Measurements from ENCODE around the gene FBXW8.

FBXW8 gene

GRCh38 chr12:116955382-116956021 lies 44.8 kb downstream of the FBXW8 start:
- DNase-seq (ENCODE audit: low read depth in 2 of 2) = no peak

- no peak for DNase-seq (ENCODE audit: low read depth in 2 of 2)
Measured at GRCh38 chr12:116958402-116959197, 47.9 kb downstream of the FBXW8 start.

- no peak for DNase-seq (ENCODE audit: low read depth in 2 of 2)
Measured at GRCh38 chr12:116959198-116959460, 48.4 kb downstream of the FBXW8 start.

- DNase-seq (ENCODE audit: low read depth in 2 of 2) = peak; percentile 40 to 54
Measured at GRCh38 chr12:116959845-116960514, 49.2 kb downstream of the FBXW8 start.

- no peak for DNase-seq (ENCODE audit: low read depth in 2 of 2)
Measured at GRCh38 chr12:116962197-116962596, 51.4 kb downstream of the FBXW8 start.

- no peak for DNase-seq (ENCODE audit: low read depth in 2 of 2)
Measured at GRCh38 chr12:116962783-116963356, 52.1 kb downstream of the FBXW8 start.

GRCh38 chr12:116964054-116965050 lies 53.6 kb downstream of the FBXW8 start:
- no peak for DNase-seq (ENCODE audit: low read depth in 2 of 2)

- DNase-seq (ENCODE audit: low read depth in 2 of 2) = no peak
Measured at GRCh38 chr12:116968986-116969385, 58.2 kb downstream of the FBXW8 start.

GRCh38 chr12:116969615-116970585 lies 59.1 kb downstream of the FBXW8 start:
- no peak for DNase-seq (ENCODE audit: low read depth in 2 of 2)

- DNase-seq (ENCODE audit: low read depth in 2 of 2) = no peak
Measured at GRCh38 chr12:116971222-116971621, 60.5 kb downstream of the FBXW8 start.

- no peak for DNase-seq (ENCODE audit: low read depth in 2 of 2)
Measured at GRCh38 chr12:116975779-116976393, 65.1 kb downstream of the FBXW8 start.

GRCh38 chr12:116977465-116978380 lies 67.0 kb downstream of the FBXW8 start:
- DNase-seq (ENCODE audit: low read depth in 2 of 2) = no peak

GRCh38 chr12:116978791-116979508 lies 68.2 kb downstream of the FBXW8 start:
- no peak for DNase-seq (ENCODE audit: low read depth in 2 of 2)

- DNase-seq (ENCODE audit: low read depth in 2 of 2) = no peak
Measured at GRCh38 chr12:116980083-116980482, 69.3 kb downstream of the FBXW8 start.

- DNase-seq (ENCODE audit: low read depth in 2 of 2) = no peak
Measured at GRCh38 chr12:116982791-116983411, 72.2 kb downstream of the FBXW8 start.

- DNase-seq (ENCODE audit: low read depth in 2 of 2) = no peak
Measured at GRCh38 chr12:116984098-116984497, 73.3 kb downstream of the FBXW8 start.

GRCh38 chr12:116990329-116990728 lies 79.6 kb downstream of the FBXW8 start:
- no peak for DNase-seq (ENCODE audit: low read depth in 2 of 2)
